ENCODE data around the gene CAPN3.
"Not testable (repeated sequence)": the region's sequence is repeated elsewhere in the genome, so short reads cannot be mapped to it uniquely, and the experiment has no call there.

CAPN3 gene

DNA sequence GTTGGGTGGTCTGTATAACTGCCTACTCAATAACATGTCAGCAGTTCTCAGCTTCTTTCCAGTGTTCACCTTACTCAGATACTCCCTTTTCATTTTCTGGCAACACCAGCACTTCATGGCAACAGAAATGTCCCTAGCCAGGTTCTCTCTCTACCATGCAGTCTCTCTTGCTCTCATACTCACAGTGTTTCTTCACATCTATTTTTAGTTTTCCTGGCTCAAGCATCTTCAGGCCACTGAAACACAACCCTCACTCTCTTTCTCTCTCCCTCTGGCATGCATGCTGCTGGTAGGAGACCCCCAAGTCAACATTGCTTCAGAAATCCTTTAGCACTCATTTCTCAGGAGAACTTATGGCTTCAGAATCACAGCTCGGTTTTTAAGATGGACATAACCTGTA lies at the start of gene CAPN3:
CAPN3 (plus strand) TSS at position 253 of the 400 bp plus-strand sequence. CDS start 305 bp downstream, outside the sequence.
- no peak for DNase-seq (ENCODE audit: low spot score)

DNA sequence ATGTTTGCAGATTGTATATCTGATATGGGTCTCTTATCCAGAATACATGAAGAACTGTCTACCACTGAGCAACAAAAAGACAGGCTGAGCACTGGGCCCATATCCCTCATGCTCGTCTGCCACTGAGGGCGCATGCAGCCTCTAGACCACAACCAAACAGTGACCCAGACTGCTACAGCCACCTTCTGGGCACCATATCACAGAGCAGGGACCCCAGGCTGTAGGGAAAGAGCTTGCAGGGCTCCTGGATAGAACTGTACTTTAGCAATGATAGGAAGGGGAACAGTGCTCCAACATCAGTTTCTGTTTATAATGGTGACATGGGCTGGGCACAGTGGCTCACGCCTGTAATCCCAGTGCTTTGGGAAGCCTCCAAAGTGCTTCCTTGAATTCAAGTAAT lies 45.8 kb upstream of the CAPN3 start:
- no peak for DNase-seq (ENCODE audit: low spot score)

DNA sequence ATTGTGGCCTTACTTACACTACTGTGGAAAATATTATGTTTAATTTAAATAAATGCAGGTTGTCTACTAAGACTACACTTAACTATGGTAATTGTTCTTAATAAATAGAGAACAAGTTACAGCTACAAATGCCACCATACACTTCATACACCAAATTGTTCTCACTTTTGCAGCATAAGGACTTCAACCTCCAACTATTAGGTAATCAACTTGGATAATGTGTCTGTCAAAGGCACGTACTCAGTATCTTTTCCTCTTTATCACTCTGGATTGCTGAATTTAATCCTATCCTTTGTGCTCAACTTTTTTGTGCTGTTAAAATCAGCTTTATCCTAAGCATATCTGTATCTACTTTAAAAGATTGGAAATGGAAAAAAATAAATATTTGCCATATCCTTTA lies 44.5 kb upstream of the CAPN3 start:
- DNase-seq (ENCODE audit: low spot score), result peak; percentile 6

DNA sequence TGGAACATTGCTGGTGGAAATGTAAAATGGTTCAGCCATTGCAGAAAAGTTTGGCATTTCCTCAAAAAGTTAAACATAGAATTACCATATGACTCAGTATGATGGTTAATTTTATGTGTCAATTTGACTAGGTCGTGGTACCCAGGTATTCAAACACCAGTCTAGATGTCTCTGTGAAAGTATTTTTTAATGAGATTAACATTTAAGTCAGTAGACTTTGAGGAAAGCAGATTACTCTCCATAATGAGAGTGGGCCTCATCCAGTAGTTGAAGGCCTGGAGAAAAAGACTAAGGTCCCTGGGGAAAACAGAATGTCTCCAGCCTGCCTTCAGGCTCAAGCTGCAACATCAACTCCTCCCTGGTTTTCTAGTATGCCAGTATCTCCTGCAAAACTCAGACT lies 43.8 kb upstream of the CAPN3 start:
- DNase-seq (ENCODE audit: low spot score), result no peak

DNA sequence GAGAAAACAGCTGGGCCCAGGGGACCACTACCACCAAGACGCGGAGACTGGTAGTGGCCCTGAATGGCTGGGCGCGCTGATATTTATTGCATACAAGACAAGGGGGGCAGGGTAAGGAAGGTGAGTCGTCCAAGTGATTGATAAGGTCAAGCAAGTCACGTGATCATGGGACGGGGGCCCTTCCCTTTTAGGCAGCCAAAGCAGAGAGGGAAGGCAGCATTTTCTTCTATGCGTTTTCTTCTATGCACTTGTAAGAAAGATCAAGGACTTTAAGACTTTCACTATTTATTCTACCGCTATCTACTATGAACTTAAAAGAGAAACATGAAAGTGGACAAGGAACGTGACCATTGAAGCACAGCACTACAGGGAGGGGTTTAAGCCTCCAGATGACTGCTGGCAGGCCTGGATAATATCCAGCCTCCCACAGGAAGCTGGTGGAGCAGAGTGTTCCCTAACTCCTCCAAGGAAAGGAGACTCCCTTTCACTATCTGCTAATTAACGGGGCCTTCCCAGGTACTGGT lies 43.0 kb upstream of the CAPN3 start:
- not testable (repeated sequence) for DNase-seq (ENCODE audit: low spot score)

DNA sequence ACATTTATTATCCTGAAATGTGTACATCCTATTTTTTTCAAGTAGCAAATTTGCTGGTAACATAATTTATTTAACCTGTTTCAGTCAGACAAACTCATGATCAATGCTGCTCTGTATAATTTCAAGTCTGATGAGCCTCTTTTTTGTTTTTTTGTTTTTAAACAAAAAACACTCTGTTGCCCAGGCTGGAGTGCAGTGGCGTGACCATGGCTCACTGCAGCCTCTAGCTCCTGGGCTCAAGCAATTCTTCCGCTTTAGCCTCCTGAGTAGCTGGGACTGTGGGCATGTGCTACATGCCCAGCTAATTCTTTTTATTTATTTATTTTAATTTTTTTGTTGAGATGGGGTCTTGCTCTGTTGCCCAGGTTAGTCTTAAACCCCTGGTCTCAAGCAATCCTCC lies 40.1 kb upstream of the CAPN3 start:
- no peak for DNase-seq (ENCODE audit: low spot score)

DNA sequence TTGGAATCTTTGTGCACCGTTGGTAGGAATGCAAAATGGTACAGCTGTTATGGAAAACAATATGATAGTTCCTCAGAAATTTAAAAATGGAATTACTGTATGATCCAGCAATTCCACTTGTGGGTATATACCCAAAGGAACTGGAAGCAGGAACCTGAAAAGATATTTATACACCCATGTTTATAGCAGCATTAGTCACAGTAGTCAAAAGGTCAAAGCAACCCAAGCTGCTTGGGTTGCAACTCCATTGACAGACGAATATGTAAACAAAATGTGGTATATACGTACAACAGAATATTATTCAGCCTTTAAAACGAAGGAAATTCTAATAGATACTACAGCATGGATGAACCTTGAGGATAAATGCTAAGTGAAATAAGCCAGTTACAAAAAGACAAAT lies 35.0 kb upstream of the CAPN3 start:
- DNase-seq (ENCODE audit: low spot score), result no peak

DNA sequence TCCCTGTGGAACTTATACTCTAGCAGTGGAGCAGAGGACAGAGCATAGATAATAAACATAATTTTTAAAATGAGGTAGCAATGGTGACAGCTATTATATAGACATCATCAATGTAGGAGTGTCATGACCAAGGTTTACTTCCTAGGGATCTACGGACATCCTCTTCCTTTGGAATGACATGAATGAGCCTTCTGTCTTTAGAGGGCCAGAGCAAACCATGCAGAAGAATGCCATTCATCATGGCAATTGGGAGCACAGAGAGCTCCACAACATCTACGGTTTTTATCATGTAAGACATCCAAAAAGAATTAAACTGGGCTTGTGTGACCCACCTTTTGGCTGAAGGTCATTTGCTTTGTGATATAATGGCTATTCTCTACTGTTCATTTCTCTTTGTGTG lies 30.1 kb upstream of the CAPN3 start:
- DNase-seq (ENCODE audit: low spot score), result no peak

DNA sequence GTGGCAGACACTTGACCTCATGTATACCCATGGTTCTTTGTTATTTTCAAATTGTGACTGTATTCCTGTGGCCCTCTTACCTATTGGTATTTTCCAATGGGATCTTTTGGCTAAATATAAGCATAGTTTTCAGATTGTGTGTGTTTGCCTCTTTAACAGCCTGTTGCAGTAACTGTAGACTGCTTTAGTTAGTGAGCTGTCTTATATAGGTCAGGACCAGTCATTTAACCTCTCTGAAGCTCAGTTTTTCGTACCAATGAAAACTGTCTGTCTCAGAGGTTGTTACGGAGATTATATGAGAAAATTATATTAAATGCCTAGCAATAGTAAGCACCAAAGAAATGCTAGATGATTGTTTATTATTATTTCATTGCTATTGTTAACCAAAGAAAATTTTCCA lies 29.3 kb upstream of the CAPN3 start:
- no peak for DNase-seq (ENCODE audit: low spot score)

DNA sequence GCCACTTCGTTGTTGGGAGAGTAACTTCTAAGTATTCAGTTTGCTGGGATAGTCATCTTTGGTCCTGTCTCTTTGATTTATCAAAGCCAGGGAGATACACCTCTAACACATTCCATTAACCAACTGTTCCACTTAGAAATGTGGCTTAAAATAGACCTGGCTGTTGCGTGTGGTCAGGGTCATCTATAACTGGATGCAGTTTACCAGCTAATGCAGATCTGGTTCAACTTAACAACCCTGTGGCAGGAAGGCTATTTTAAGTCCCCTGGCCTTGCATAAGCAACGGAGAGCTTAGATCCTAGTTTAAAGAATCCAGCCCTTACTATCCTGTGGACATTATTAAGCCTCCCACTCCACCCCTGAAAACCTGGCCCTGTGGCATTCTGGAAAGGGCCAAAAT lies 28.1 kb upstream of the CAPN3 start:
- no peak for DNase-seq (ENCODE audit: low spot score)

DNA sequence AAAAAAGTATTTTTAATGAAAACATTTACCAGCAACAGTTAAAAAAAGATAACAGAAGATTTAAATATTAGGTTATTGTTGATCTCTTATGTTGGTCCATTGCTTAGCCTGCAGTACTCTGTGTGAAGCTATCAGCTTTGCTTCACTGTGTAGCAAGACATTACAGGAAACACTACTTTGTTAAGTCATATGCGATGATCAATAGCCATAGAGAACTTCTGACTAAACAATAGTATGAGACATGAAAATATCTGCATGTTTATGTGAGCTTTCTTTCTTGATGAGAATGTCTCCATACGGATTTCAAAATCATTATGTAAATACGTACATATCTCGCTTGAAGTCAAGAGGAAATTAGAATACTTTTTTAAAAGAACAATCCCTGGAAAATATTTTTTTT lies 27.0 kb upstream of the CAPN3 start:
- DNase-seq (ENCODE audit: low spot score), result no peak

DNA sequence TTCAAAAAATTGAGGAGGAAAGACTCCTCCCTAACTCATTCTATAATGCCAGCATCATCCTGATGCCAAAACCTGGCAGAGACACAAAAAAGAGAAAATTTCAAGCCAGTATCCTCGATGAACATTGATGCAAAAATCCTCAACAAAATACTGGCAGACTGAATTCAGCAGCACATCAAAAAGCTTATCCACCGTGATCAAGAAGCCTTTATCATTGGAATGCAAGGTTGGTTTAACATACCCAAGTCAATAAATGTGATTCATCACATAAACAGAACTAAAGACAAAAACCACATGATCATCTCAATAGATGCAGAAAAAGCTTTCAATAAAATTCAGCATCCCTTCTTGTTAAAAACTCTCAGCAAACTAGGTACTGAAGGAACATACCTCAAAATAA lies 24.2 kb upstream of the CAPN3 start:
- no peak for DNase-seq (ENCODE audit: low spot score)

DNA sequence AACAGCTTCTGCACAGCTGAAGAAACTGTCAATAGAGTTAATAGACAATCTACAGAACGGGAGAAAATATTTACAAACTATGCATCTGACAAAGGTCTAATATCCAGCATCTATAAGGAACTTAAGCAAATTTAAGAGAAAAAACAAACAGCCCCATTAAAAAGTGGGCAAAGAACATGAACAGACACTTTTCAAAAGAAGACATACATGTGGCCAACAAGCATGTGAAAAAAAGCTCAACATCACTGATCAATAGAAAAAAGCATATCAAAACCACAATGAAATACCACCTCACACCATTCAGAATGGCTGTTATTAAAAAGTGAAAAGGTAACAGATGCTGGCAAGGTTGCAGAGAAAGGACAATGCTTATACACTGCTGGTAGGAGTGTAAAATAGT lies 22.7 kb upstream of the CAPN3 start:
- not testable (repeated sequence) for DNase-seq (ENCODE audit: low spot score)

DNA sequence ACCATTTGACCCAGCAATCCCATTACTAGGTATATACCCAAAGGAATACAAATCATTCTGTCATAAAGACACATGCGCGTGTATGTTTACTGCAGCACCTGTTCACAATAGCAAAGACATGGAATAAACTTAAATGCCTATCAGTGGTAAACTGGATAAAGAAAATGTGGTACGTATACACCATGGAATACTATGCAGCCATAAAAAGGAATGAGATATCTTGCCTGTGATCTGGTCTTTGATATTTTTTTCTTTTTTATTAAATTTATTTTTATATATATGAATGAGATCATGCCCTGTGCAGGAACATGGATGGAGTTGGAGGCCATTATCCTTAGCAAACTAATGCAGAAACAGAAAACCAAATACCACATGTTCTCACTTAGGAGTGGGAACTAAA lies 22.2 kb upstream of the CAPN3 start:
- not testable (repeated sequence) for DNase-seq (ENCODE audit: low spot score)

DNA sequence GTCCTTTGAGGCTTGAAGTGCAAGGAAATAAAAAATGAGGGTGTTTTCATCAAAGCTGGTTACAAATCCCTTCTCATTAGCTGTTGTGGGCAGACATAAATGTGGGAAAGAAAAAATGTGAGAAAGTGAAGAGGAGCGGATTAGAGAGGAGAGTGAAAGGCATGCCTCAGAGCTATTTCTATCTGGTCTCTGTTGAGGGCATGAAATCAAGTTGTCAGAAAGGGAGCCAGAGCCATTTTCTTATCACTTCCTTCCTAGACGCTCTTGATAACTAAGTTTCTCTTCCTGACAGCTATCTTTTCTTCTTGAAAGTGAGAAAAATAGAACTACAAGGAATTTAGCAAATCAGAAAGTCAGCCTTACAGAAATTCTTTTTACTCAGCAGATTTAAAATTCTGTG lies 20.8 kb upstream of the CAPN3 start:
- no peak for DNase-seq (ENCODE audit: low spot score)

DNA sequence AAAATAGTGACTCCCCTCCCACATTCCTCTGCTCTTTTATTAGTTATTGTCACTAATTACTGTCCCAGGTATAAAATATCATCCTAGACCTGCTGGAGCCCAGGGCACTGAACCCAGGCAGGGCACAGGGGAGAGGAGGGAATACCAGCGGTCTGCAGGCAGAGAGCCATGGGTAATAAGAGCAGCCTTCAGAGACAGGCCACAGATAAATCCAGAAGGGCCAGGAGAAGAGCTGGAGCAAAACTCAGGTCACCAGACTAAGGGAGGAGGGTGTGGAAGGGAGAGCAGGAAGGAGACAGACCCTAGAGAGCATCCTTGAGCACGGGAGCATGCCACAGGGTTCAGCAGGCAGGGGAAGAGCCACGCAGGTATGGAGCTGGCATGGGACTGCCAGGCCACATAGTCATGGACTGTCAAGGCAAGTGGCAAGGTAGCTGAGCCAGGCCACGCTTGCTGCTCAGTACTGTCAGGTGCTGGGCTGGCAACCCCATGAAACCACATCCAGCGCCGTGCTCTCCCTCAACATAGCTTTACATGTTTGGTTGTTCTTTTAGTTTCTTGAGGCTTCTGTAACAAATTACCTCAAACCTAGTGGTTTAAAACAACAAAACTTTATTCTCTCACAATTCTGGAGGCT lies 15.6 kb upstream of the CAPN3 start:
- DNase-seq (ENCODE audit: low spot score), result no peak

DNA sequence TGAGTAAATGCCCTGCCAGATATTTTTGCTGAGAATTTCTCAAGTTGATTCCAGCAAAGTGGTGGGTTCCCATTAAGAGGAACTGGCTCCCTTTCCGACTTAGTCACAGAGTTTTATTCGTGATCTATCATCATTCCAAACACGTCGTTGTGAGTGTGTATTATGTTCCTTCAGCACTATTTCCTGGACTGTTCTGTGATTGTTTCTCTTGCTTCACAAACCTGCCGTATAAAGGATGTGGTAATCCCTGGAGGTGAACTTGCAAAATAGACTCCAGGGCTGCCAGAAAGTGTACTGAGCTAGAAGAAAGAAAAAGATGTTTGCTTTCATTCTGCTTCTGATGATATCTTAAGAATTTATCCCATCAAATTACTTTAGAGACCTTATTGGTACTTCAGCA lies 14.5 kb upstream of the CAPN3 start:
- no peak for DNase-seq (ENCODE audit: low spot score)

DNA sequence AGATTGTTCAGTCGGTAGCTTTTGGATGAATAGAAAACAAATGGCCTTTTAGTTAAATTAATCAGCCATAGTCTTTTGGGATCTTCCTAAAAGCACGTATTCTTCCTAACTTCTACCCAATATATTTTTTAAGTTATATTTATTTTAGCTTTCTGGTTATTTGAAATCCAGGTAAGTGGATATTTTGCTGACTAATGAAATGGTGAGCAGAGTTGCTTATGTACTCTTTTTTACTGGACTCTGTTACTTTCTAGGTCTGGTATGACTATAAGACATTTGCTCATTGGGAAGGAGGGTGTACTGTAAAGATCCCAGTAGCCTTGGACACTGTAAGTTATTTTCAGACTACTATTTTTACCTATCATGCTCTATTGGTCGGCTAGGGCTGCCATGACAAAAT lies 13.8 kb upstream of the CAPN3 start:
- DNase-seq (ENCODE audit: low spot score), result no peak

DNA sequence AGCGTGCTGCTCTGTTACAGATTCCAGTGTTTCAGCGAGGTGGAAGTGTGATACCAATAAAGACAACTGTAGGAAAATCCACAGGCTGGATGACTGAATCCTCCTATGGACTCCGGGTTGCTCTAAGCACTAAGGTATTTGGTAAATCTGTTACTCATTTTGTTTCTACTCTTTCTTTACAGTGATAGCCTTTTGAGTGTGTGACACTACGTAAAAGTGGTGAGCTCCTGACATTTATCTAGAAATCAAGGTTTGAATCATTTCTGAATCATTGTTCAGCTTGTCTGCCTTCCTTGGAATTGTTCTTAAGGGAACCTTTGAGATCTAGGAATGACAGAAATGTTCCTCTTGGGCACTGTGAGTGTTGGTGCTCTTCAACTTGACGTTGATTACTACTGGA lies 11.2 kb upstream of the CAPN3 start:
- no peak for DNase-seq (ENCODE audit: low spot score)

DNA sequence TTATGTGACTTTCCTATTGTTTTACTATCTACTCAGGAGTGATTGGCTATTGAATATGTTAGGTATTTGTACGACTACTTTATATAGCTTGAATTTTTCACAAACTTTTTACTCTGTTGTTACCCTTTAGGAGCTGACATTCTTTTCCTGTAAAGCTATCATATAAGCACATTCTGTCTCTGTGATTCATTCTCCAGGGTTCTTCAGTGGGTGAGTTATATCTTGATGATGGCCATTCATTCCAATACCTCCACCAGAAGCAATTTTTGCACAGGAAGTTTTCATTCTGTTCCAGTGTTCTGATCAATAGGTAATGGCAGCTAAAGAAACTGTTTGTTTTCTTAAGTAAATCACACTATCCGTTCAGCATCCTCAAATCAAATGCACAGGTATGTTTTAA lies 10.1 kb upstream of the CAPN3 start:
- DNase-seq (ENCODE audit: low spot score), result no peak

DNA sequence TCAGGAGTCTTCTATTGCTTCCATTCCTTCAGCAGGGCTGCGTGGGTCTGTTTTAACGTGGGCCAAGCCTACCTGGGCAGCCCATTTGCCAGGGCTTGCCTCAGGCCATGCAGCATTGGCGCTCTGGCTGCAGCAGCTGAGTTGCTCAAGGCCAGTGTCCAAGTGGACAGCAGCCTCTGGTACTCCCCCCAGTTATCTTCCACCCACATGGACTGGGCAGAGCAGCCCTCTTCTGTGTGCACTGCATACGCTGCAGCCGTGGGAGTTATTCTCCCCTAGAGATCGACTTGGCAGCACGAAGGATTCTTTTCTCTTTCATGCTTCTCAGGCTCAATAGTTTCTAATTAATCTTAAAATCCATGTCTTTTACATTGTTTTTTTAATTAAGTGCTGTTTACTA lies 6.9 kb upstream of the CAPN3 start:
- DNase-seq (ENCODE audit: low spot score), result no peak

DNA sequence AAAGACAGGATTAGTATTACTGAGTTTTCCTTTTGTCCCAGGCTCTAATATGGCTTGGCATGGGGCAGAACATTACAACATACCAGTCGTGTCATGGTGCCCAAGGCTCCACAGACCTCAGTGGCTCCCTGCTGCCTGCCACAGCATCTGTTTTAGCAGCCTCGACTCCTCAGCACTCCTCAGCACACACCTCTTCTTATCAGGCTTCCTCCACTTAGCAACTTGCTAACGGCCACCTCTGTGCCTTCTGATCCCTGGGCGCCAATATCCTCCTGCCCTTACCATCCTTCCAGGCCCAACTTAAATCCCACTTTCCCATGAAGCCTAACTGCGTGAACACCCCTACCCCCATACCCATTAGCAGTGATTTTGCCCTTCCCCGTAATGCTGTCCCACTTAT lies 6.2 kb upstream of the CAPN3 start:
- DNase-seq (ENCODE audit: low spot score), result no peak

DNA sequence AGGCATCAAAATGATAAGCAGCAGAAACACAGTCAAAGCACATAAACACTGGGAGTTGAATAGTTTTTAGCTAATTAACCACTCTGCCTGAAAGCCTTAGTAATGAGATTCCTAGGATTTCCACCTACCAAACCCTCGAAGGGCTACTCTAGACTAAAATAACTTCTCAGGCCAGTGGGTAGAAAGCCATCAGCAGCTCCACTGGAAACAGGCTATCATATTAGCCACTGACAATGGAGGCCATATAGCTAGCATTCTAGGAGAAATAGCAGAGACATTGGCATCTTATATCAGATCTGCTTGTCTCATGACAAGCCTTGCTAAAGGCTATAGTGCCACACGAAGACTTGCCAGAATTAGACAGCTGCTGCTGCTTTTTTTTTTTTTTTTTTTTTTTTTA lies 4.5 kb upstream of the CAPN3 start:
- DNase-seq (ENCODE audit: low spot score), result no peak

DNA sequence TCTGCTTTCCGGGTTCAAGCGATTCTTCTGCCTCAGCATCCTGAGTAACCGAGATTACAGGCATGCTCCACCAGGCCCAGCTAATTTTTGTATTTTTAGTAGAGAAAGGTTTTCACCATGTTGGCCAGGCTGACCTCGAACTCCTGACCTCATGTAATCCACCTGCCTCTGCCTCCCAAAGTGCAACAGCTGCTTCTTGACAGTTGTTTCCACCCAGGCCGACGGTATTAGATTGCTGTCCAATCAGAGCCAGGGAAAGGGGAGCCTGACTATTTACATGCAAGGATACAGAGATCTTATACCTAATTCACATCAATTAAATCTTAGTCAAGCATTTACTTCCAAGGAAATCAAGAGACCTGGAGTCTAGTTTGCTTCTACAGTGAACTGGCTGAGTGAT lies 4.0 kb upstream of the CAPN3 start:
- DNase-seq (ENCODE audit: low spot score), result no peak

DNA sequence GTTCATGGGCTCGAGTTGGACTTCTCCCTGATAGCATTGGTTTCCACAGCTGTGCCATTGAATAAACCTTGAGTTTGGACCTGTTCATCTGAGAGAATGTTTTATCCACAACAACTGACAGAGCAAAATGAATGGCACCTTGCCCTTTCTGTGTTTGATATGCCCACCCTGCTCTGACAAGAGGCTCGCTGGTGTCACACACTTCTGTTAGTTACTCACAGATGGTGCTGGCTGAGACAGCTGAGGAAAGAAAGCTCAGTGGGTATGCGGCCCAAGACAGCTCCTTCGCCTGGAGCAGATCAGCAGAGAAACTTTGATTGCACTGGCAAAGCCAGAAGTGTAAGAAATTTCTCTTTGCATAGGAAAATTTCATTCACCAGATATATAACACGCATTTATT lies 2.5 kb upstream of the CAPN3 start:
- no peak for DNase-seq (ENCODE audit: low spot score)

Data from HuH-7.5 (cell line).